Stimulated activated CD4-positive, alpha-beta T cell treated with anti-CD3 and anti-CD28 coated beads, Interleukin-2, amount 100 ng/mL, for 48 hours (primary cell): Measurements from ENCODE around the gene NOS3.
"Not testable (repeated sequence)": the region's sequence is repeated elsewhere in the genome, so short reads cannot be mapped to it uniquely, and the experiment has no call there.

Experiments used
- DNase-seq, 2 donors: peaks; one replicate each; pipeline ENCODE4 v3.0.0-alpha.2; 2020

The NOS3 gene

GRCh38 chr7:151019130-151019447 lies 28.3 kb downstream of the NOS3 start:
- no peak for DNase-seq

GRCh38 chr7:151020231-151020630 lies 29.4 kb downstream of the NOS3 start:
- no peak for DNase-seq

GRCh38 chr7:151023232-151023631 lies 32.4 kb downstream of the NOS3 start:
- no peak for DNase-seq

GRCh38 chr7:151024435-151025056 lies 33.7 kb downstream of the NOS3 start, which contains the start of gene ATG9B:
TSS of gene ATG9B (minus strand) at chr7:151024494. CDS start at chr7:151024423, 71 bp downstream.
- DNase-seq, result no peak

- no peak for DNase-seq
Observed at GRCh38 chr7:151025924-151026671, 35.3 kb downstream of the NOS3 start.

GRCh38 chr7:151026771-151027727 lies 36.2 kb downstream of the NOS3 start:
- DNase-seq, result not testable (repeated sequence)

GRCh38 chr7:151027728-151028130 lies 36.9 kb downstream of the NOS3 start:
- DNase-seq, result not testable (repeated sequence)

GRCh38 chr7:151028131-151028947 lies 37.5 kb downstream of the NOS3 start, which contains the start of gene ABCB8:
TSS of gene ABCB8 (plus strand) at chr7:151028450. CDS start at chr7:151028516, 66 bp downstream.
- DNase-seq, result peak; percentile 96 to 97

GRCh38 chr7:151028948-151029501 lies 38.2 kb downstream of the NOS3 start:
- no peak for DNase-seq

- DNase-seq, result no peak
Observed at GRCh38 chr7:151031011-151031410, 40.2 kb downstream of the NOS3 start.

GRCh38 chr7:151032936-151033863 lies 42.4 kb downstream of the NOS3 start:
- DNase-seq, result no peak

GRCh38 chr7:151033864-151034249 lies 43.0 kb downstream of the NOS3 start:
- DNase-seq, result no peak

GRCh38 chr7:151034312-151035025 lies 43.7 kb downstream of the NOS3 start:
- DNase-seq, result no peak

- no peak for DNase-seq
Observed at GRCh38 chr7:151035026-151035717, 44.4 kb downstream of the NOS3 start.

GRCh38 chr7:151035902-151036301 lies 45.1 kb downstream of the NOS3 start:
- no peak for DNase-seq

GRCh38 chr7:151038951-151039849 lies 48.4 kb downstream of the NOS3 start:
- peak; percentile 65 to 70 for DNase-seq

GRCh38 chr7:151039850-151040548 lies 49.2 kb downstream of the NOS3 start:
- DNase-seq, result no peak
